A673 (cell line): ENCODE data around the gene KCNIP3. TPM values are rescaled to one million over a fixed set of nuclear protein-coding genes. Genes with fewer than 3 reads are reported as not detected.
"Not testable (repeated sequence)": the region's sequence is repeated elsewhere in the genome, so short reads cannot be mapped to it uniquely, and the experiment has no call there.

ENCODE experiments used
- BruUV-seq: library from RNA; stranded (reverse); fragments of 400-500 nt; replicated peaks from 2 replicates; lab custom pipeline; 2021; lab: Mats Ljungman, UMichigan
- CTCF ChIA-PET: fragments of 300-600 bp; sonication (Branson Sonifier 250); formaldehyde crosslinking; loops from one replicate; lab custom pipeline; 2022; ENCODE audit warnings: antibody characterized with exemption; lab: Charles Lee
- POLR2A ChIA-PET: fragments of 300-600 bp; sonication (Branson Sonifier 250); formaldehyde crosslinking; loops from one replicate; lab custom pipeline; 2022; ENCODE audit warnings: antibody characterized with exemption; ENCODE audit not compliant: low non-redundant PET; lab: Charles Lee
- DNase-seq: peaks from one replicate; pipeline ENCODE4 v3.0.0-alpha.2; 2015; ENCODE audit warnings: low spot score
- H3K27ac ChIP-seq: fragments of 200-600 bp; sonication (generic); 2 replicates; pipeline ENCODE4 v1.5.1; 2016; ENCODE audit warnings: mixed run types, low read depth, mild to moderate bottlenecking, mixed read lengths, antibody characterized with exemption, low read length; ENCODE audit not compliant: poor library complexity, severe bottlenecking
- H3K27me3 ChIP-seq: fragments of 200-600 bp; sonication (generic); replicated peaks from 2 replicates; pipeline ENCODE4 v1.6.1; 2017; ENCODE audit warnings: mixed run types, low read depth, mild to moderate bottlenecking, mixed read lengths, antibody characterized with exemption, low read length; ENCODE audit not compliant: insufficient read depth, poor library complexity
- H3K36me3 ChIP-seq: fragments of 200-600 bp; sonication (generic); 2 replicates; pipeline ENCODE4 v1.6.1; 2016; ENCODE audit warnings: mixed run types, mild to moderate bottlenecking, mixed read lengths, antibody characterized with exemption, low read length; ENCODE audit not compliant: insufficient read depth, poor library complexity, severe bottlenecking
- H3K4me1 ChIP-seq: fragments of 200-600 bp; sonication (generic); 2 replicates; pipeline ENCODE4 v1.6.1; 2017; ENCODE audit warnings: mixed run types, mild to moderate bottlenecking, mixed read lengths, antibody characterized with exemption, low read length; ENCODE audit not compliant: insufficient read depth, poor library complexity, severe bottlenecking
- H3K4me3 ChIP-seq: fragments of 200-600 bp; sonication (generic); 2 replicates; pipeline ENCODE4 v1.5.1; 2016; ENCODE audit warnings: low read depth, mixed run types, mild to moderate bottlenecking, mixed read lengths, low read length; ENCODE audit not compliant: poor library complexity, severe bottlenecking
- H3K9me3 ChIP-seq: fragments of 200-600 bp; sonication (generic); 2 replicates; pipeline ENCODE4 v1.6.1; 2016; ENCODE audit warnings: mixed run types, low read depth, mild to moderate bottlenecking, mixed read lengths, antibody characterized with exemption, low read length; ENCODE audit not compliant: poor library complexity, severe bottlenecking
- intact Hi-C: fragments of 100-400 bp; cut with micrococcal nuclease; formaldehyde crosslinking; loops from one replicate; pipeline ENCODE4 v1.10.0; 2022; ENCODE audit not compliant: unreplicated experiment
- total RNA-seq: library from RNA; stranded (reverse); gene quantifications from 2 replicates; pipeline ENCODE4 v1.2.3, GENCODE V29; 2021

KCNIP3 gene
- total RNA-seq, 1 experiment from 2014 or later = 0.45 TPM

DNA sequence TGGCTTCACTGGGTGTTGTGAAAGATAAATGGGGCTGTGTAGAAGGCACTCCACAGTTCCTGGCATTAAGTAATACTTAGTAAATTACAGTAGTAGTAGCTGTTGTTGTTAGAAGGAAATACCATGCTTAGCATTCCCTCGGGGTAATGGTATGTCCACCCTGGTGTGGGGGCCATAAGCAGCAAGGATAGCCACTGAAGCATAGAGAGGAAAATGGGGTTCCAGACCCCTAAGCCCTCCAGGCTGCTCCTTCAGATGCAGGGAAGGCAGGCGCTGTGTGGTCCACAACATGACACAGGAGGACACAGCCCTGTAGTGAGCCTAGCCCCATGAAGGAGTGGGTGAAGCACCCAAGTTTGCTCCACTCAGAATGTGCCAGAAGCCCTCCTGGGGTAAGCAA is 136.8 kb downstream of the KCNIP3 start:
- intact Hi-C loops, CTCF ChIA-PET, H3K27me3 ChIP-seq, H3K27ac ChIP-seq, POLR2A ChIA-PET, BruUV-seq, H3K4me1 ChIP-seq, H3K9me3 ChIP-seq, H3K4me3 ChIP-seq, DNase-seq, H3K36me3 ChIP-seq: not testable (repeated sequence)

DNA sequence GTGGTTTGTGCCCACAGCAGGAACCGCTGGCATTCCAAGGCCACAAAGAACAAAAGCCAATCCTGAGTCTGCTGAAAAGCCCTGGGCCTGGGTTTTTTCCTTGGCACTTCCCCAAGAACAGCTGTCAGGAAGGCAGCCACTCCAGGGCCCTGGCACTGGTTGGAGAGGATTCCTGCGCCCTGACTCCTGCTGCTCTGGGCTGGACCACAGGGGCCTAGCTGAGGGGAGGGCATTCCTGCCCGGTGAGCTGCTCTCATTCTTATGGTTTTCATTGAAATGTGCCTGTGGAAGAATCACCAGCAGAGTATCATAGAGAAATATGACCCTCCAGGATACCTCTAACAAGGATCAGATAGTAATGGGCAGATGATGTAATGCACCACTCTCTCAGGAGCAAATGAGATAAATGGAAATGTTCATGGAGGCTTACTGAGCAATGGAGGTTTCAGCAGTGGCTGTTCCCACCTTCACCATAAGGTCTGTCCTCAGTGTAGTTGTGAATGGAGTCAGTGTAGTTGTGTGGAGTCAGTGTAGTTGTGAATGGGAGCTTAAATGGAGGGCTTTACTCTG is 137.4 kb downstream of the KCNIP3 start:
- H3K4me3 ChIP-seq, H3K4me1 ChIP-seq, H3K27ac ChIP-seq, intact Hi-C loops, BruUV-seq, H3K9me3 ChIP-seq, DNase-seq, CTCF ChIA-PET, H3K36me3 ChIP-seq, POLR2A ChIA-PET, H3K27me3 ChIP-seq: not testable (repeated sequence)

DNA sequence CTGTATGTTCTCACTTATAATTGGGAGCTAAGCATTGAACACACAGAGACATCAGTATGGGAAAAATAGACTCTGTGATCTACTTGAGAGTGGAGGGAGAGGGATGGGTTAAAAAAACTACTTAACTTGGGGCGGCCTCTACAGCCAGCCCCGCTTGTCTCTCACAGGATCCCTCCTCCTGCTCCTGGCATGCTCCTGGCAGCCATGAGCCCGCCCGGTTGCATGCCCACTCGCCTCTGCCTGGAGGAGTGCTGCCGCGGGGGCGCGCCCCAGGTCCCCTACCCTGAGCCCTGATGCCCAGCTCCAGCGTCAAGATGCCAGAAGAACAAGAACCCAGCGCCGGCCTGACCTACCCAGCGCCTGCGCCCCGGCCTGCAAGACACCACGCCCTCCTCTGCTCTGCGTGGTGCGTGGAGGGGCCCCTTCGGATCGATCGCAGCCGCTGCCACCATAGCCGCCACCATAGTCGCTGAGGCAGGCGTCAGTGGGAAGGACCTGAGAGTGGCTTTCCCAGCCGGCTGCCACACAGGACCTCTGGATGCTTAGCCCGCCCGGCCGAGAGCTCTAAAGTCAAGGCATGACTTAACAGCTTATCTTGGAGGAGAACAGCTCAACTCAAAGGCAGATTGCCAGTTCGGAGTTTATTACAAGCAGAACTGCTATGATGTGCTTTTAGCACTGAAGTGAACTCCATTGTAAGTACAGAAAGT is 138.2 kb downstream of the KCNIP3 start:
- intact Hi-C loops, H3K4me1 ChIP-seq, H3K27ac ChIP-seq, H3K36me3 ChIP-seq, H3K4me3 ChIP-seq, DNase-seq, POLR2A ChIA-PET, H3K9me3 ChIP-seq, BruUV-seq, CTCF ChIA-PET, H3K27me3 ChIP-seq: not testable (repeated sequence)

Other genes starting within 250 kb of the KCNIP3 start
- gene MRPS5, start 175.5 kb upstream of the KCNIP3 start, total RNA-seq = 99.7 and 103 TPM in 2 replicates
- gene ZNF514, start 137.5 kb upstream of the KCNIP3 start, total RNA-seq = 14.4 and 17.0 TPM in 2 replicates
- 4.6 and 5.6 TPM in 2 replicates for gene ZNF2, start 131.5 kb upstream of the KCNIP3 start, total RNA-seq
- gene ZNF892, start 89.8 kb upstream of the KCNIP3 start, total RNA-seq = 7.2 and 8.2 TPM in 2 replicates
- 1.4 and 1.6 TPM in 2 replicates for gene PROM2, start 22.9 kb upstream of the KCNIP3 start, total RNA-seq
- 28.9 and 34.4 TPM in 2 replicates for gene FAHD2A, start 105.4 kb downstream of the KCNIP3 start, total RNA-seq
- not detected in 2 replicates for gene TRIM43B, start 187.4 kb downstream of the KCNIP3 start, total RNA-seq